Cardiac fibroblast (primary cell): ENCODE results near the gene KCNF1.

Source experiments
- DNase-seq, 2 donors: peaks; one replicate each; pipeline versions ENCODE4 v3.0.0 to v3.0.0-alpha.2; 2010; ENCODE audit warnings: low read depth in 2 of 2
- H3K4me3 ChIP-seq, 2 donors: replicated peaks in 1 of 2; 1 replicate in 1 of 2; 2 replicates in 1 of 2; pipeline ENCODE4 v1.5.1; 2011; ENCODE audit warnings: low read depth in 2 of 2, low read length in 2 of 2, mild to moderate bottlenecking in 2 of 2, moderate library complexity in 1 of 2
- TF ChIP-seq, protein P1 (sequence below): IDR thresholded peaks from one replicate; pipeline ENCODE4 v1.5.1; 2011; ENCODE audit warnings: low read depth, mild to moderate bottlenecking, low read length, inconsistent platforms

KCNF1 gene

DNA sequence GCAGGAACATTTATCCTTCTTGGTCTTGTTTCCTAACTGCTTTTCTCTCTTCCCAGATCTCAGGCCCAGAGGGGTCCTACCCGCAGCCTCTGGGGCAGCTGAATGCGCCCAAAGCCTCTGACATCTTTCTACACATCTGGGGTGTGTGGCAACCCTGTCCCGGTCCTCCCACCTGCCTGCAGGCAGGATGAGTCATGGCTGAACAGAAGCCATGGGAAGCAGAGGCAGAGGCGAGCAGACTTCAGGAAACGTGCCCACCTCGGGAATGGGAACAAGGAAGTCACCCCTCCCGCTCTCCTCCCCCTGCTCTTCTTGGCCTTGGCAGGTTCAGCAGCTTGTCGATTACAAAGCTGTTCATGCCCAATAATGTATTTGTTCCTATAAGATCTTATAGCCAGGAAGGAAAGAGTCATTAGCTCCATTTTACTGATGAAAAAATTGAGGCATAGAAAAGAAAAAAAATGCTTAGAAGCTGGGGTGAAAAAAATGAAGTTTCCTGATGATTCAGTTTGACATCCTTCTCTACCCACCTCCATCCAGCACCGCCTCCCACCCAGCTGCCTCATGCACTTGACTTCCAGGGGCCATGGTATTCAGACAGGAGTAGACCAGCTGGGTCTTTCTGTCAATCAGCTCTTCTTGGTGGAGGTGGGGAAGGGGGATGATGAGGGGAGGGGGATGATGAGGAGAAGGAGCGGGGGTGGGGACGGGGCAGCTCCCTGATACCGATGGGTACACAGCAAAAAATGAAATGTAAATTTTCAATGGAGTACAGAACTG lies 10.4 kb upstream of the KCNF1 start:
- peak; percentile 20 to 33 for DNase-seq
- no peak overlapping the region for H3K4me3 ChIP-seq
- TF ChIP-seq, protein P1, sequence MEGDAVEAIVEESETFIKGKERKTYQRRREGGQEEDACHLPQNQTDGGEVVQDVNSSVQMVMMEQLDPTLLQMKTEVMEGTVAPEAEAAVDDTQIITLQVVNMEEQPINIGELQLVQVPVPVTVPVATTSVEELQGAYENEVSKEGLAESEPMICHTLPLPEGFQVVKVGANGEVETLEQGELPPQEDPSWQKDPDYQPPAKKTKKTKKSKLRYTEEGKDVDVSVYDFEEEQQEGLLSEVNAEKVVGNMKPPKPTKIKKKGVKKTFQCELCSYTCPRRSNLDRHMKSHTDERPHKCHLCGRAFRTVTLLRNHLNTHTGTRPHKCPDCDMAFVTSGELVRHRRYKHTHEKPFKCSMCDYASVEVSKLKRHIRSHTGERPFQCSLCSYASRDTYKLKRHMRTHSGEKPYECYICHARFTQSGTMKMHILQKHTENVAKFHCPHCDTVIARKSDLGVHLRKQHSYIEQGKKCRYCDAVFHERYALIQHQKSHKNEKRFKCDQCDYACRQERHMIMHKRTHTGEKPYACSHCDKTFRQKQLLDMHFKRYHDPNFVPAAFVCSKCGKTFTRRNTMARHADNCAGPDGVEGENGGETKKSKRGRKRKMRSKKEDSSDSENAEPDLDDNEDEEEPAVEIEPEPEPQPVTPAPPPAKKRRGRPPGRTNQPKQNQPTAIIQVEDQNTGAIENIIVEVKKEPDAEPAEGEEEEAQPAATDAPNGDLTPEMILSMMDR: no peak

DNA sequence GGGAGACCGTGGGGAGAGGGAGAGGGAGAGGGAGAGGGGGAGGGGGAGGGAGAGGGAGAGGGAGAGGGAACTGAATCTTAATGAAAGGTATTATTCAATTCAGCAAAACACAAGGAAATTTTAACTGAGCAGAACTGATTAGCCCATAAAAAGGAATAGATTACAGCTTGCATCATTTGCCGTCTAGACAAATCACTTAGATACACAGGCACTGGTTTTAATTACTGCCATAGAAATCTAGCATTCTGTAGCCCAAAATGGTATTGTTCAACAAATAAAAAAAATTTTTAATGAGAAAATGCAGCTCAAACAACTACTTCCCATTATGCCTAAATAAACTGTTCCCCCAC lies 7.9 kb upstream of the KCNF1 start:
- no peak overlapping the region for H3K4me3 ChIP-seq
- no peak for DNase-seq
- TF ChIP-seq, protein P1: no peak

DNA sequence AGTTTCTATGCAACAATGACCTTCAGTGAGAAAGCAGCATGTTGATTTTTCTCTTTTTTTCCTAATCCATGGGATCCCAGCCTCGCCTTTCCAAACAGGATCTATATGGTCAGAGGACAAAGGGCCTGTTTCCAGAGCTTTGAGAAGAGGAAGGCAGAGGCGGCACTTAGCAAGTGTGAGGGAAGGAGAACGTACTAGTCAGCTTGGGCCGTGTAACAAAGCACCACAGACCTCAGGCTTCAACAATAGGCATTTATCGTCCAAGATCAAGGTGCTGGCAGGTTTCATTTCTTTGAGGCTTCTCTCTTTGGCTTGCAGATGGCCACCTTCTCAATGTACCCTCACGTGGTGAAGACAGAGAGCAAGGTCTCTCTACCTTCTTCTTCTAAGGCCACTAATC lies 7.3 kb upstream of the KCNF1 start:
- no peak for DNase-seq
- TF ChIP-seq, protein P1: no peak
- no peak overlapping the region for H3K4me3 ChIP-seq

DNA sequence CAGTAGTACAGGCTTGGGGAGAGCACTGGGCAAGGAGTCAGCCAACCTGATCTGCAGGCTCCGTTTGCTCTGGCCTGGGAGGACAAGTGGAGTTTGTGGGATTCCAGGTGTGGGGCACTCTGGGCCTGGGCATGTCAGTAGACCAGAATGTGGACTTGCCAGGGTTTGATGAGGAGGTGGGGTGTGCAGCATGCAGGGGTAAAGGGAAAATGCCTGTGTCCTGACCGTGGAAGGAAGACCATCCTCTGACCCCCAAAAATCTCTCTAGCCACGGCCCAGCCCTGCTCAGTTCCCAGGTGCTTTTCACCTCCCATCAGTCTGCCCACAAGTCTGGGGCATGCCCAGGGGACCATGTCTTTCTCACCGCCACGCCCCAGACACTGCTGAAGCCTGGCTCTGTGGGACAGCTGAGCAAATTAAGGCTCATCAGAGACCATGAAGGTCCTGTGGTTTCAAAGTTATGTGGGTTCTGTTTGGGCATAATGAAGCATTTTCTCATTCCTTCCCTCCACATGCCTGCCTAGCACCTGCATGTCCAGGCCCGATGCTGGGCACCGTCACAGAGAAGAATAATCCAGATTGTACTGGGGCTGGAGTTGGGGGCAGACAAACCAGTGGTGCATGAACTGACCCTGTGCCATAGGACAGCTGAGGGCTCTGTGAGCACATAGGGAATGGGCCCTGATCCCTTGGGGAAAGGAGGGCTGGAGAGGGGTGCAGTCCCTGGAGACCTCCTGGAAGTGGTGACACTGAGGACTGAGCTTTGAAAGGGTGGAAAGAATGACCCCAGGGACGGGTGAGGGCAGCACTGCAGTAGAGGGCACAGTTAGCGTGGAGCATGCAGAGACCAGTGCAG lies 6.5 kb upstream of the KCNF1 start:
- DNase-seq: no peak
- H3K4me3 ChIP-seq: no peak overlapping the region

DNA sequence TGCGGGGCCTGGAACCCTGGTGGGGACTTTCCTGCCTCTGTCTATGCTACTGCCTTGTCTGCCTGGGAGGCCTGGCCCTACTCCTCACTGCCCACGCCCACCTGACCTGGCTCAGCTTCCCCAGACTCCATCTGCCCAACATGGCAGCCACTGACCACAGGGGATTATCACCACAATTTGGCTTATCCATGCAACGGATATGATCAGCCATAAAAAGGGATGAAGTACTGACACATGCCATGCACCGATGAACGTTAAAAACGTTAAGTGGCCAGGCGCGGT lies 5.9 kb upstream of the KCNF1 start:
- TF ChIP-seq, protein P1: no peak
- DNase-seq: no peak
- no peak overlapping the region for H3K4me3 ChIP-seq

More for the DNA sequence above, 6.5 kb upstream of the KCNF1 start:
- TF ChIP-seq, protein P1: no peak

DNA sequence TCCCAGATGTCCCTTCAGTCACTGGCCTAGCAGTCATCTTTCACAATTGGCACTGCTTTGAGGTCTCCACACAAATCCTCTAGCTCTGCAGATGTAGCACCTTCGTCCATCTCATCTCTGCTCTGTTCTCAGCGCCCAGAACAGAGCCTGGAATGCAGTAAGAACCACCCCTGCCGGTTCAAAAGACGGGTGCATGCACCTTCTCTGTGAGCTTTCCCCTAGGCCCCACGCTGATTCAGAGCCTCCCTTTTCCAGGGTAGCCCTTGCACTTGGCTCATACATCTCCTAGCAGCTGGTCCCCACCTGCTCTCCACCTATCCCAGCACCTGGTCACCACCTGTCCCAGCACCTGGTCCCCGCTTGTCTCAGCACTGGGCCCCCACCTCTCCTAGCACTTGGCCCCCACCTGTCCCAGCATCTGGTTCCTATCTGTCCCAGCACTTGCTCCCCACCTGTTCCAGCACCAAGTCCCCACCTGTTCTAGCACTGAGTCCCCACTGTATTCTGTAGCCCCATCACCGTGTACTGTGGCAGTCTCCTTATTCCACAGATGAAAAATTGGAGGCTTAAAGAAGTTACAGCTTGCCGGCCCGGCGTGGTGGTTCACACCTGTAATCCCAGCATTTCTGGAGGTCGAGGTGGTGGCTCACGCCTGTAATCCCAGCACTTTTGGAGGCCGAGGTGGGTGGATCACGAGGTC lies 4.7 kb upstream of the KCNF1 start:
- no peak for DNase-seq
- H3K4me3 ChIP-seq: no peak overlapping the region
- TF ChIP-seq, protein P1: no peak
